Heart right ventricle (tissue), 16 donors: Measurements from ENCODE around the gene RNF114. TPM values are rescaled to one million over a fixed set of nuclear protein-coding genes. Genes with fewer than 3 reads are reported as not detected.

Experiments used
- ATAC-seq, 8 donors: fragments of 200-7000 bp; cut with Tn5 transposase; one replicate each; pipeline ENCODE4 v1.9.1; 2020; ENCODE audit warnings: mild to moderate bottlenecking in 8 of 8, moderate library complexity in 8 of 8, moderate number of reproducible peaks in 1 of 8
- DNase-seq, 2 donors: peaks; one replicate each; pipeline ENCODE4 v3.0.0-alpha.2; 2020
- H3K27ac ChIP-seq, 10 donors: fragments of 200-600 bp; sonication (generic) in 2 of 10; one replicate each; pipeline versions ENCODE4 v1.5.0 to v1.8.0; 2020 to 2022; ENCODE audit warnings: mild to moderate bottlenecking in 3 of 10
- H3K27me3 ChIP-seq, 7 donors: fragments of 200-600 bp; one replicate each; pipeline ENCODE4 v1.8.0; 2021 to 2022; ENCODE audit warnings: mild to moderate bottlenecking in 2 of 7
- H3K36me3 ChIP-seq, 9 donors: fragments of 200-600 bp; sonication (generic) in 1 of 9; one replicate each; pipeline versions ENCODE4 v1.5.0 to v1.8.0; 2020 to 2022; ENCODE audit warnings: mild to moderate bottlenecking in 2 of 9
- H3K4me1 ChIP-seq, 9 donors: fragments of 200-600 bp; sonication (generic) in 1 of 9; one replicate each; pipeline versions ENCODE4 v1.5.0 to v1.8.0; 2020 to 2022; ENCODE audit warnings: mild to moderate bottlenecking in 4 of 9
- H3K4me3 ChIP-seq, 10 donors: fragments of 200-600 bp; sonication (generic) in 2 of 10; one replicate each; pipeline versions ENCODE4 v1.5.0 to v1.8.0; 2020 to 2022; ENCODE audit warnings: mild to moderate bottlenecking in 7 of 10, moderate library complexity in 2 of 10
- H3K9me3 ChIP-seq, 11 donors: fragments of 200-600 bp in 10 of 11; sonication (generic) in 2 of 11; one replicate each; pipeline versions ENCODE4 v1.5.0 to v1.8.0; 2013 to 2022; ENCODE audit warnings: mild to moderate bottlenecking in 2 of 11, control low read depth in 1 of 11, moderate library complexity in 1 of 11
- WGBS, 2 donors: extraction: QIAGEN DNeasy Blood & Tissue Kit; methylation state at CpG; one replicate each; pipeline ENCODE4 v1.1.7; 2013; ENCODE audit warnings: inconsistent platforms in 1 of 2; 5-methylcytosine and 5-hydroxymethylcytosine counted together
- intact Hi-C, 10 donors: fragments of 100-400 bp; cut with DNase I; formaldehyde crosslinking; loops; one replicate each; pipeline versions ENCODE4 v1.11.1 to v1.14.2; 2022
- polyA plus RNA-seq, 2 donors: library from polyadenylated mRNA; stranded (reverse); fragments of 200-250 nt; gene quantifications; one replicate each; pipeline ENCODE4 v1.2.3, GENCODE V29; 2013
- total RNA-seq, 10 donors: library from RNA; stranded (reverse); fragmentation: NEBNext Ultra II Directional in 3 of 10; extraction: Animal tissue kit (Norgen Biotek cat#: 25700) in 3 of 10; gene quantifications; one replicate each; pipeline versions ENCODE4 v1.2.1 to v1.2.4, GENCODE V29; 2021 to 2023
- TF ChIP-seq, protein P1 (sequence below), 9 donors: fragments of 200-600 bp; sonication (generic) in 2 of 9; IDR thresholded peaks; one replicate each; pipeline versions ENCODE4 v1.5.0 to v1.8.0; 2021 to 2022; ENCODE audit warnings: antibody characterized with exemption in 9 of 9, mild to moderate bottlenecking in 5 of 9, moderate library complexity in 1 of 9
- donor health status: Arrhythmogenic right ventricular cardiomyopathy.
- donor health status: ischemic (EF 13 %, LVEDD 7.1; RV severe dilation, severe dysfunction).
- donor health status: healthy with polysubstance abuse.
- donor health status: DM: no; HTN: yes; CAD: no.
- donor health status: DM: no; HTN: no; CAD: no.
- donor health status: ischemic (EF 25% LVEDD 6.9; RV normal size, moderate dysfunction).
- donor health status: ischemic (EF 25% LVEDD 5.7; RV mildly dilated, moderate dysfunction).
- donor health status: healthy.
- donor health status: DM: yes; HTN: yes; CAD: no.
- donor health status: Ischemic cardiomyopathy.
- donor health status: ischemic (EF 35%, LVEDD 5.7; RV mildly dilated, moderate dysfunction).
- donor health status: nonischemic (EF 11% LVEDD 7.7; RV severe dilation, severe dysfunction).
- donor health status: DM: yes; HTN: yes; CAD: no.
- donor health status: PGD.
- donor health status: ischemic (EF 29% LVEDD 5.4; RV normal size, mild dysfunction).
- donor health status: nonischemic (EF 23%, LVEDD 6.1; RV moderate dilation, normal function).

Gene RNF114
- total and polyA plus RNA-seq, 12 donors, result 41.5 to 60.3 (median 50.6) TPM

DNA sequence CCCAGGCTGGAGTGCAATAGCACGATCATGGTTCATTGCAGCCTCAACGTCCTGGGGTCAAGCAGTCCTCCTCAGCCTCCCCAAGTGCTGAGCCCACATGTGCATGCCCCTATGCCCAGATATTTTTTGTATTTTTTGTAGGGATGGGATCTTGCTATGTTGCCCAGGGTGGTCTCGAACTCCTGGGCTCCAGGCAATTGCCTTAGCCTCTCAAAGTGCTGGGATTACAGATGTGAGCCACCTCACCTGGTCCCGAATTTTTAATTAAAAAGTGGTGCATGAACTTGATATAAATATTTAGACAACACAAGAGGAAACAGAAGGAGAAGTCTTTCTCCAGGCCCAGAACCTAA, 7.1 kb upstream of the RNF114 start:
- WGBS, 2 donors, result 36 to 37% methylated on average over 4 of the region's 4 CpGs
- intact Hi-C loops, result loop anchor here in 8 of 10 donors (2.0 to 10.0 kb wide), 4 partner anchors 74 to 384 kb away; no protein-coding TSS in a partner anchor
- no peak for ATAC-seq

GRCh38 chr20:49935746-49936152, 448 bp upstream of the RNF114 start:
- WGBS, 2 donors, result 43% methylated on average over 21 of the region's 21 CpGs
- no peak for DNase-seq
- intact Hi-C loops, result no loop called here
- Histone ChIP-seq H3K4me1 (peaks cover 5 to 55% (median 30%) of the 10 kb centered on the region in 9 donors), H3K4me3 (peak overlapping the region; percentile 86 to 100 (median 94)), H3K27me3 (no peaks in the 10 kb centered on the region), H3K27ac (peak overlapping the region in 9 of 10 donors; percentile 83 to 97 (median 94)), H3K9me3 (no peaks in the 10 kb centered on the region), H3K36me3 (peaks cover 0 to 20% (median 0%) of the 10 kb centered on the region in 9 donors)
- TF ChIP-seq, protein P1, sequence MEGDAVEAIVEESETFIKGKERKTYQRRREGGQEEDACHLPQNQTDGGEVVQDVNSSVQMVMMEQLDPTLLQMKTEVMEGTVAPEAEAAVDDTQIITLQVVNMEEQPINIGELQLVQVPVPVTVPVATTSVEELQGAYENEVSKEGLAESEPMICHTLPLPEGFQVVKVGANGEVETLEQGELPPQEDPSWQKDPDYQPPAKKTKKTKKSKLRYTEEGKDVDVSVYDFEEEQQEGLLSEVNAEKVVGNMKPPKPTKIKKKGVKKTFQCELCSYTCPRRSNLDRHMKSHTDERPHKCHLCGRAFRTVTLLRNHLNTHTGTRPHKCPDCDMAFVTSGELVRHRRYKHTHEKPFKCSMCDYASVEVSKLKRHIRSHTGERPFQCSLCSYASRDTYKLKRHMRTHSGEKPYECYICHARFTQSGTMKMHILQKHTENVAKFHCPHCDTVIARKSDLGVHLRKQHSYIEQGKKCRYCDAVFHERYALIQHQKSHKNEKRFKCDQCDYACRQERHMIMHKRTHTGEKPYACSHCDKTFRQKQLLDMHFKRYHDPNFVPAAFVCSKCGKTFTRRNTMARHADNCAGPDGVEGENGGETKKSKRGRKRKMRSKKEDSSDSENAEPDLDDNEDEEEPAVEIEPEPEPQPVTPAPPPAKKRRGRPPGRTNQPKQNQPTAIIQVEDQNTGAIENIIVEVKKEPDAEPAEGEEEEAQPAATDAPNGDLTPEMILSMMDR (IDR thresholded peaks at IDR 0.05), result no peak
- peak in 7 of 8 donors; percentile 7 to 56 (median 14) for ATAC-seq

More for the DNA sequence above, 7.1 kb upstream of the RNF114 start:
- Histone ChIP-seq H3K9me3 (no peaks in the 10 kb centered on the region), H3K4me1 (peaks cover 0 to 19% (median 0%) of the 10 kb centered on the region in 9 donors), H3K36me3 (no peaks in the 10 kb centered on the region), H3K4me3 (no peak overlapping the region), H3K27me3 (no peaks in the 10 kb centered on the region), H3K27ac (no peak overlapping the region)
- DNase-seq, result no peak
- TF ChIP-seq, protein P1 (IDR thresholded peaks at IDR 0.05), result no peak

GRCh38 chr20:49937027-49937929, 1.1 kb downstream of the RNF114 start:
- H3K36me3 ChIP-seq, result peaks cover 0 to 36% (median 8%) of the 10 kb centered on the region in 9 donors
- H3K27ac ChIP-seq, result peak overlapping the region; percentile 83 to 97 (median 94)
- intact Hi-C loops, result no loop called here
- no peaks in the 10 kb centered on the region for H3K9me3 ChIP-seq
- H3K27me3 ChIP-seq, result no peaks in the 10 kb centered on the region
- TF ChIP-seq, protein P1 (IDR thresholded peaks at IDR 0.05), result no peak
- peaks cover 5 to 63% (median 30%) of the 10 kb centered on the region in 9 donors for H3K4me1 ChIP-seq
- 21 to 23% methylated on average over 12 of the region's 12 CpGs for WGBS, 2 donors
- ATAC-seq, result peak in 3 of 8 donors; percentile 2 to 6 (median 2)
- H3K4me3 ChIP-seq, result peak overlapping the region; percentile 86 to 100 (median 94)
- no peak for DNase-seq
